ENCODE data around the gene EIF4G3.

GRCh38 chr1:20840731-20841130 lies 336.0 kb downstream of the EIF4G3 start:
- TF ChIP-seq, protein P1, sequence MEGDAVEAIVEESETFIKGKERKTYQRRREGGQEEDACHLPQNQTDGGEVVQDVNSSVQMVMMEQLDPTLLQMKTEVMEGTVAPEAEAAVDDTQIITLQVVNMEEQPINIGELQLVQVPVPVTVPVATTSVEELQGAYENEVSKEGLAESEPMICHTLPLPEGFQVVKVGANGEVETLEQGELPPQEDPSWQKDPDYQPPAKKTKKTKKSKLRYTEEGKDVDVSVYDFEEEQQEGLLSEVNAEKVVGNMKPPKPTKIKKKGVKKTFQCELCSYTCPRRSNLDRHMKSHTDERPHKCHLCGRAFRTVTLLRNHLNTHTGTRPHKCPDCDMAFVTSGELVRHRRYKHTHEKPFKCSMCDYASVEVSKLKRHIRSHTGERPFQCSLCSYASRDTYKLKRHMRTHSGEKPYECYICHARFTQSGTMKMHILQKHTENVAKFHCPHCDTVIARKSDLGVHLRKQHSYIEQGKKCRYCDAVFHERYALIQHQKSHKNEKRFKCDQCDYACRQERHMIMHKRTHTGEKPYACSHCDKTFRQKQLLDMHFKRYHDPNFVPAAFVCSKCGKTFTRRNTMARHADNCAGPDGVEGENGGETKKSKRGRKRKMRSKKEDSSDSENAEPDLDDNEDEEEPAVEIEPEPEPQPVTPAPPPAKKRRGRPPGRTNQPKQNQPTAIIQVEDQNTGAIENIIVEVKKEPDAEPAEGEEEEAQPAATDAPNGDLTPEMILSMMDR (IDR thresholded peaks at IDR 0.05): no peak
- TF ChIP-seq POLR2A (IDR thresholded peaks at IDR 0.05): no peak

All from transverse colon (tissue), 3 donors.